ENCODE results near the gene QSOX1. TPM values are rescaled to one million over a fixed set of nuclear protein-coding genes. Genes with fewer than 3 reads are reported as not detected.

Gene QSOX1
- total RNA-seq, 1 experiment from 2014 or later = 4.7 TPM

DNA sequence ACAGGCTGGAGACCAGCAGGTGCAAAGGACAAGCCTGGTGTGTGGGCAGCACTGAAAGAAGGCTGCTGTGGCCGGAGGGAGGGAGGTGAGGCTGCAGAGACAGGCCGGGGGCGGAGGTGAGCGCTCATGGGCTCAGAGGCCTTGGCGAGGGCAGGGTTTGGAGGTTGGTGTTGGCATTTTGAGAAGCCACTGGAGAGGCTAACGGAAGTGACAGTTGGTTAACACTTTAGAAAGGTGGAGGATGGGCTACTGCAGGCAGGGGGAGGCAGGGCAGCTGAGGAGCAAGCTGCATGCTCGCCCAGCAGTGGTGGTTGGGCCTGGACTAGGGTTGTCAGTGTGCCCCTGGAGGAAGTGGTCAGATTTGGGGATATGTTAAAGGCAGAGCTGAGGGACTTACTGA is 37.5 kb downstream of the QSOX1 start:
- Histone ChIP-seq H3K27ac (ENCODE audit: low read length) (no peak overlapping the region), H3K4me3 (ENCODE audit: low read length) (no peak overlapping the region), H3K9me3 (ENCODE audit: low read length) (no peaks in the 10 kb centered on the region), H3K9me2 (replicated peaks; ENCODE audit: insufficient read depth, low read length) (no peaks in the 10 kb centered on the region), H3K9ac (ENCODE audit: low read length) (no peak overlapping the region), H3K27me3 (ENCODE audit: low read length) (no peaks in the 10 kb centered on the region), H4K20me1 (ENCODE audit: insufficient read depth, low read depth, low read length) (no peaks in the 10 kb centered on the region), H3K4me2 (ENCODE audit: low read depth, low read length, poor library complexity, severe bottlenecking) (no peak overlapping the region), H3K36me3 (ENCODE audit: insufficient read depth, low read length) (no peaks in the 10 kb centered on the region), H2AFZ (ENCODE audit: low read length) (no peak overlapping the region), H3K4me1 (ENCODE audit: low read length) (no peaks in the 10 kb centered on the region), H3K79me2 (ENCODE audit: low read length) (no peaks in the 10 kb centered on the region)
- DNase-seq = no peak

DNA sequence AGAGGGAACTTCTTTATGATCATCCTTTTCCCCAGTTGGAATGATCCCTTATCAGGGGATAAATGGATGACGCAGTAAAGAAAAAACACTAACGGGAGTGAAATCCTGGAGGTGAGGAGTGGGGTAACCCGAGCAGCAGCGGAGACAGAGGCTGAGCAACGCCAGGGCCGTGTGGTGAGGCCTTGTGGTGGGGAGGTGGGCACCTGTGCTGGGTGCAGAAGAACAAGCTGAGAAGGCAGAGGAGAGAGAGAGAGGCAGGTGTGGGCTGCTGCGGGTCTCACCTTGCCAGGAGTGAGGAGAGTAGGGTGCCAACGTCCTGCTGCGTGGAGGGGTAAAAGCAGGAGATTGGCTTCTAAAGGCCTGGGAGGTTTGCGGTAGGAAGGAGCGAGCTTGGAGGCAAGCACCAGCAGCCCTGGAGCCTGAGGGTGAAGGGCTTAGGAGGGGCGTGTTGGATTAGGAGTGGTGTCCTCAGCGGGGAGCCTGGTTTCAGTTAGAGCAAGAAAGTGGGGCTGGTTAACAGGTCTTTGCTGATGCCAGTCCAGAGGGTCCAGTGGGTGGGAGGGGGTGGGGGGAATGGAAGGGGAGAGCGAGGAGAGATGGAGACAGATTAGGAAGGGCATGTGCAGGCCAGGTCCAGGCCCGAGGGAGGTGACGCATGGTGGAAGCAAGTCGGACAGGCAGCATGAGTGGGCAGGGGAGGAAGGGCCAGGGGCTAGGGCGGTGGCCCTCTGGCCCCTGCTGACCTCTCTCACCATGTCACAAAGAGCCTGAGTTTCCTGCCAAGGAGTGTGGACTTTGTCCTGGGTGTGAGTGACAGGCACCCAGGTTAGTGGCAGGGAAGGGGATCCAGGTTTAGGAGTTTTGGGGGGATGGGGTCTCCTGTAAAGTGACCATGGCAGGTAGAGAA is 38.7 kb downstream of the QSOX1 start:
- H3K4me3 ChIP-seq (ENCODE audit: low read length) = no peak overlapping the region
- H3K4me2 ChIP-seq (ENCODE audit: low read depth, low read length, poor library complexity, severe bottlenecking) = no peak overlapping the region
- no peaks in the 10 kb centered on the region for H3K9me3 ChIP-seq (ENCODE audit: low read length)
- H3K27me3 ChIP-seq (ENCODE audit: low read length) = no peaks in the 10 kb centered on the region
- no peaks in the 10 kb centered on the region for H3K36me3 ChIP-seq (ENCODE audit: insufficient read depth, low read length)
- DNase-seq = no peak
- H4K20me1 ChIP-seq (ENCODE audit: insufficient read depth, low read depth, low read length) = no peaks in the 10 kb centered on the region
- no peaks in the 10 kb centered on the region for H3K9me2 ChIP-seq (replicated peaks; ENCODE audit: insufficient read depth, low read length)
- H3K9ac ChIP-seq (ENCODE audit: low read length) = no peak overlapping the region
- no peak overlapping the region for H2AFZ ChIP-seq (ENCODE audit: low read length)
- no peak overlapping the region for H3K27ac ChIP-seq (ENCODE audit: low read length)
- H3K4me1 ChIP-seq (ENCODE audit: low read length) = no peaks in the 10 kb centered on the region
- no peaks in the 10 kb centered on the region for H3K79me2 ChIP-seq (ENCODE audit: low read length)

DNA sequence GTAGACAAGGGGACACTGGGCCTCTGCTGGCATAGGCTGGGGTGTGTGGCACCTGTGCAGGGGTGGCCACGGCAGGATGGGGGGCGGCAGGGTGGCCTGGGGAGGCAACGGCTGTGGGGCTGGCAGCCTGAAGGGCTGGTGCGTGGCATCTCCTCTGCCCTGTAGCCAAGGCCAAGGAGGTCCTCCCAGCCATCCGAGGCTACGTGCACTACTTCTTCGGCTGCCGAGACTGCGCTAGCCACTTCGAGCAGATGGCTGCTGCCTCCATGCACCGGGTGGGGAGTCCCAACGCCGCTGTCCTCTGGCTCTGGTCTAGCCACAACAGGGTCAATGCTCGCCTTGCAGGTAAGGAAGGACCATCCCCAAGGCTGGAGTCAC is 39.4 kb downstream of the QSOX1 start:
- Histone ChIP-seq H4K20me1 (ENCODE audit: insufficient read depth, low read depth, low read length) (no peaks in the 10 kb centered on the region), H3K4me3 (ENCODE audit: low read length) (no peak overlapping the region), H3K36me3 (ENCODE audit: insufficient read depth, low read length) (no peaks in the 10 kb centered on the region), H3K27ac (ENCODE audit: low read length) (no peak overlapping the region), H3K9me2 (replicated peaks; ENCODE audit: insufficient read depth, low read length) (no peaks in the 10 kb centered on the region), H3K79me2 (ENCODE audit: low read length) (no peaks in the 10 kb centered on the region), H3K9ac (ENCODE audit: low read length) (no peak overlapping the region), H3K4me1 (ENCODE audit: low read length) (no peaks in the 10 kb centered on the region), H3K9me3 (ENCODE audit: low read length) (no peaks in the 10 kb centered on the region), H3K27me3 (ENCODE audit: low read length) (no peaks in the 10 kb centered on the region), H2AFZ (ENCODE audit: low read length) (no peak overlapping the region), H3K4me2 (ENCODE audit: low read depth, low read length, poor library complexity, severe bottlenecking) (no peak overlapping the region)
- no peak for DNase-seq

DNA sequence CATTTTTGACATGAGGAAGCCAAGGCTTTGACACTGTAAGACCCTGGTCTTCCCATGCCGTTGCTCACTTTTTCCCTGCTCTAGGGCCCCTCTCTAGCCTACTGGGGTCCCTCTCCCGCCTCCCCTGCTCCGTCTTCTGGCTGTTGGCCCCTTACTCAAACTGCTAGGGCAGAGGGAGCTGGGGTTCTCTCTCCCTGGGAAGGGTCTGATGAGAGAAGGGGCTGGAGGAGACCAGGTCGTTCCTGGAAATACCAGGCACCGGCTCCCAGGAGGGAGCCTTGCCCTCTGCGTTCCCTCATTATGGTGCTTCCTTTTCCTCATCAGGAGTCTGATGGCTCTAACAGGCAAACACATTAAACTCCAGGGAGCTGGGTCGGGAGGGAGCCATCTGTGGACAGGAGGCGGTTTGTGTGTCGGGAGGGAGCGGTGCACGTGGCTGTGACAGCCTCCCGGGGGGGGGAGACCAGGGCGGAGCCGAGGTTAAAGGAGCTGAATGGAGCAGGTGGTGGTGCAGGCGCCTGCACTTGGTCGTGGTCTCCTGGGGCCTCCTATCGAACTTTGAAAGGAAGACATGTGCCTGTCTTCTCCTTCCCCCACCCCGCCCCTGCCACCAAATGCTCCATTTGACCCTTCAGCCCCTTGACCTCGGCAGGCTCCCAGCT is 40.0 kb downstream of the QSOX1 start:
- H3K4me1 ChIP-seq (ENCODE audit: low read length) = no peaks in the 10 kb centered on the region
- no peaks in the 10 kb centered on the region for H3K79me2 ChIP-seq (ENCODE audit: low read length)
- no peak overlapping the region for H3K4me2 ChIP-seq (ENCODE audit: low read depth, low read length, poor library complexity, severe bottlenecking)
- no peaks in the 10 kb centered on the region for H3K36me3 ChIP-seq (ENCODE audit: insufficient read depth, low read length)
- no peak overlapping the region for H3K4me3 ChIP-seq (ENCODE audit: low read length)
- no peaks in the 10 kb centered on the region for H3K9me3 ChIP-seq (ENCODE audit: low read length)
- no peaks in the 10 kb centered on the region for H4K20me1 ChIP-seq (ENCODE audit: insufficient read depth, low read depth, low read length)
- no peaks in the 10 kb centered on the region for H3K27me3 ChIP-seq (ENCODE audit: low read length)
- H3K9ac ChIP-seq (ENCODE audit: low read length) = no peak overlapping the region
- no peak overlapping the region for H3K27ac ChIP-seq (ENCODE audit: low read length)
- H3K9me2 ChIP-seq (replicated peaks; ENCODE audit: insufficient read depth, low read length) = no peaks in the 10 kb centered on the region
- no peak overlapping the region for H2AFZ ChIP-seq (ENCODE audit: low read length)
- no peak for DNase-seq

DNA sequence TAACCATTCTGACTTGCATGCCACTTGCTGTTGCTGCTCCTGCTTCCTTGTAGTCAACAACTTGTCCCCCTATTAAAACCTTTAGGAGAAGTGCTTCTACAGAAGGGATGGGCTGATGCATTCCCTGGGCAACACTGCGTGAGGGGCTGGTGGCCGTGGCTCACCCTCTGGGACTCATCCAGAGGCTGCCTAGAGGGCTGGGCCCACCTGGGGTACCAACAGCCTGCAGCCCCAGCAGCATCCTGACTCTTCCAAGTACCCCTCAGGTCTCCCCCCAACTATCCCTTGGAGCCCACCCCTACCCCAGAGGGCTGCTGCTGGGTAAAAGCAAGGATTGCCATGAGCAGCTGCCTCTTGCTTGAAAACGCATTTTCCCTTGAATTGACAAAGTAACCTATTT is 40.7 kb downstream of the QSOX1 start:
- H4K20me1 ChIP-seq (ENCODE audit: insufficient read depth, low read depth, low read length) = no peaks in the 10 kb centered on the region
- H3K4me2 ChIP-seq (ENCODE audit: low read depth, low read length, poor library complexity, severe bottlenecking) = no peak overlapping the region
- H3K4me1 ChIP-seq (ENCODE audit: low read length) = no peaks in the 10 kb centered on the region
- no peak overlapping the region for H3K4me3 ChIP-seq (ENCODE audit: low read length)
- no peak overlapping the region for H3K9ac ChIP-seq (ENCODE audit: low read length)
- H3K9me3 ChIP-seq (ENCODE audit: low read length) = no peaks in the 10 kb centered on the region
- no peaks in the 10 kb centered on the region for H3K9me2 ChIP-seq (replicated peaks; ENCODE audit: insufficient read depth, low read length)
- H3K36me3 ChIP-seq (ENCODE audit: insufficient read depth, low read length) = no peaks in the 10 kb centered on the region
- H2AFZ ChIP-seq (ENCODE audit: low read length) = no peak overlapping the region
- no peak overlapping the region for H3K27ac ChIP-seq (ENCODE audit: low read length)
- H3K27me3 ChIP-seq (ENCODE audit: low read length) = no peaks in the 10 kb centered on the region
- DNase-seq = no peak
- no peaks in the 10 kb centered on the region for H3K79me2 ChIP-seq (ENCODE audit: low read length)

DNA sequence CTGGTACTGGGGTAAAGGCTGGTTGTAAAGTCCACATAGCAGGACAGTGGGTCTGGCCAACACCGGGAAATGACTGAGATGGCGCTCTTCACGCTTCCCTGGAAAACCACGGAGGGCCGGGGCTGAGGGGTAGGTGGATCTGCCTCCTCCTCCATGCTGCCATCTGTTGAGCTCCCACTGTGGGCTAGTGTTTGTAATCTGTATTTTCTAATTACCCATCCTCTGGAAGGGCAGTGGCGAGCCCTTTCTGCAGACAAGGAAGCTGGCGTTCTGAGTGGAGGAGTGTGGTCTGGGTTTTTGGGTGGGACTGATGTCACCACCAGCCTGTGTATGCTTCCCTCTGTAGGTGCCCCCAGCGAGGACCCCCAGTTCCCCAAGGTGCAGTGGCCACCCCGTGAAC is 41.2 kb downstream of the QSOX1 start:
- no peak overlapping the region for H3K4me3 ChIP-seq (ENCODE audit: low read length)
- DNase-seq = no peak
- no peaks in the 10 kb centered on the region for H4K20me1 ChIP-seq (ENCODE audit: insufficient read depth, low read depth, low read length)
- H3K36me3 ChIP-seq (ENCODE audit: insufficient read depth, low read length) = no peaks in the 10 kb centered on the region
- H3K4me1 ChIP-seq (ENCODE audit: low read length) = no peaks in the 10 kb centered on the region
- no peak overlapping the region for H2AFZ ChIP-seq (ENCODE audit: low read length)
- H3K27ac ChIP-seq (ENCODE audit: low read length) = no peak overlapping the region
- no peak overlapping the region for H3K9ac ChIP-seq (ENCODE audit: low read length)
- no peak overlapping the region for H3K4me2 ChIP-seq (ENCODE audit: low read depth, low read length, poor library complexity, severe bottlenecking)
- H3K9me3 ChIP-seq (ENCODE audit: low read length) = no peaks in the 10 kb centered on the region
- H3K79me2 ChIP-seq (ENCODE audit: low read length) = no peaks in the 10 kb centered on the region
- H3K27me3 ChIP-seq (ENCODE audit: low read length) = no peaks in the 10 kb centered on the region
- H3K9me2 ChIP-seq (replicated peaks; ENCODE audit: insufficient read depth, low read length) = no peaks in the 10 kb centered on the region

DNA sequence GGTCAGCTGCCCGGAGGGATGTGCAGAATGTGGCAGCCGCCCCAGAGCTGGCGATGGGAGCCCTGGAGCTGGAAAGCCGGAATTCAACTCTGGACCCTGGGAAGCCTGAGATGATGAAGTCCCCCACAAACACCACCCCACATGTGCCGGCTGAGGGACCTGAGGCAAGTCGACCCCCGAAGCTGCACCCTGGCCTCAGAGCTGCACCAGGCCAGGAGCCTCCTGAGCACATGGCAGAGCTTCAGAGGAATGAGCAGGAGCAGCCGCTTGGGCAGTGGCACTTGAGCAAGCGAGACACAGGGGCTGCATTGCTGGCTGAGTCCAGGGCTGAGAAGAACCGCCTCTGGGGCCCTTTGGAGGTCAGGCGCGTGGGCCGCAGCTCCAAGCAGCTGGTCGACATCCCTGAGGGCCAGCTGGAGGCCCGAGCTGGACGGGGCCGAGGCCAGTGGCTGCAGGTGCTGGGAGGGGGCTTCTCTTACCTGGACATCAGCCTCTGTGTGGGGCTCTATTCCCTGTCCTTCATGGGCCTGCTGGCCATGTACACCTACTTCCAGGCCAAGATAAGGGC is 41.9 kb downstream of the QSOX1 start:
- H3K27ac ChIP-seq (ENCODE audit: low read length) = no peak overlapping the region
- no peak overlapping the region for H3K4me3 ChIP-seq (ENCODE audit: low read length)
- no peaks in the 10 kb centered on the region for H3K27me3 ChIP-seq (ENCODE audit: low read length)
- no peaks in the 10 kb centered on the region for H3K9me2 ChIP-seq (replicated peaks; ENCODE audit: insufficient read depth, low read length)
- H3K4me2 ChIP-seq (ENCODE audit: low read depth, low read length, poor library complexity, severe bottlenecking) = no peak overlapping the region
- no peaks in the 10 kb centered on the region for H3K9me3 ChIP-seq (ENCODE audit: low read length)
- no peaks in the 10 kb centered on the region for H3K36me3 ChIP-seq (ENCODE audit: insufficient read depth, low read length)
- no peaks in the 10 kb centered on the region for H3K79me2 ChIP-seq (ENCODE audit: low read length)
- no peaks in the 10 kb centered on the region for H4K20me1 ChIP-seq (ENCODE audit: insufficient read depth, low read depth, low read length)
- no peak overlapping the region for H3K9ac ChIP-seq (ENCODE audit: low read length)
- H3K4me1 ChIP-seq (ENCODE audit: low read length) = no peaks in the 10 kb centered on the region
- DNase-seq = no peak
- H2AFZ ChIP-seq (ENCODE audit: low read length) = no peak overlapping the region

DNA sequence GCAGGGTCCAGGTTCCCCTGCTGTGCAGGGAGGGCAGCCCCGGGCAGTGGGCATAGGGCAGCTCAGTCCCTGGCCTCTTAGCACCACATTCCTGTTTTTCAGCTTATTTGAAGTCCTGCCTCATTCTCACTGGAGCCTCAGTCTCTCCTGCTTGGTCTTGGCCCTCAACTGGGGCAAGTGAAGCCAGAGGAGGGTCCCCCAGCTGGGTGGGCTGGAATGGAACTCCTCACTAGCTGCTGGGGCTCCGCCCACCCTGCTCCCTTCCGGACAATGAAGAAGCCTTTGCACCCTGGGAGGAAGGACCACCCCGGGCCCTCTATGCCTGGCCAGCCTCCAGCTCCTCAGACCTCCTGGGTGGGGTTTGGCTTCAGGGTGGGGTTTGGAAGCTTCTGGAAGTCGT is 42.6 kb downstream of the QSOX1 start:
- Histone ChIP-seq H3K4me3 (ENCODE audit: low read length) (no peak overlapping the region), H4K20me1 (ENCODE audit: insufficient read depth, low read depth, low read length) (no peaks in the 10 kb centered on the region), H3K36me3 (ENCODE audit: insufficient read depth, low read length) (no peaks in the 10 kb centered on the region), H3K27ac (ENCODE audit: low read length) (no peak overlapping the region), H3K27me3 (ENCODE audit: low read length) (no peaks in the 10 kb centered on the region), H3K4me2 (ENCODE audit: low read depth, low read length, poor library complexity, severe bottlenecking) (no peak overlapping the region), H3K79me2 (ENCODE audit: low read length) (no peaks in the 10 kb centered on the region), H3K9me3 (ENCODE audit: low read length) (no peaks in the 10 kb centered on the region), H3K9ac (ENCODE audit: low read length) (no peak overlapping the region), H3K9me2 (replicated peaks; ENCODE audit: insufficient read depth, low read length) (no peaks in the 10 kb centered on the region), H2AFZ (ENCODE audit: low read length) (no peak overlapping the region), H3K4me1 (ENCODE audit: low read length) (no peaks in the 10 kb centered on the region)
- no peak for DNase-seq

All from Karpas-422 (cell line).